ENCODE results near the gene PROM2.

Gene PROM2

DNA sequence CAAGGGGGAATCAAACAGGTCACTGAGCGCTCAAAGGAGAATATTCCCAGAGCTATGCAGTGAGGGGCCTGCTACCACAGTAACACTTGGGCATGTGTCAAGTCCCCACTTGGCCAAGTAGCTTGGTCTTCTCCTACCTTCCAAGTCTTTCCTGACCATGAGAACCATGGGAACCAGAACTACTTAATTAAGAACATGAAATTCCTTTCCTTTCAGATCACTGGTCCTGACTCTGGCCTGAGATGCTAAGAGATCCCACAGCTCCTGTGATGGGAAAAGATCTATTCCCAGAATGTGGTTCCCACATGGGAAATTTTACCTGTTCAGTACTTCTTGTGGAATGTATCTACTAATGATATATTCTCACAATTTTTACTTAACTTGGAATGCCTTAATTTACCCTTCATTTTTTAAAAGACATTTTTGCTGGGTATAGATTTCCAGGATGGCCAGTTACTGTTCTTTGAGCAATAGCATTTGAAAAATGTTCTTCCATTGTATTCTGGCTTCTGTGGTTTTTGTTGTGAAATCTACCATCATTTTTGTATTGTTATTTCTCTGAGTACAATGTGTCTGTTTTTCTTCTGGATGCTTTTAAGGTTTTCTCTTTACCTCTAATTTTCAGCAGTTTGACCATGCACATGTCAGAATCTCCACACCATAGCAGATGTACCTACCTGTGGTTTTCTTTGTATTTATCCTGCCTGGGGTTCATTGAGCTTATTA, 60.8 kb downstream of the PROM2 start:
- H3K27me3 Mint-ChIP-seq (ENCODE audit: low read depth) = peaks cover 12% of the 10 kb centered on the region
- no peak overlapping the region for H3K4me3 Mint-ChIP-seq
- no peak for TF ChIP-seq CTCF (IDR thresholded peaks at IDR 0.05; ENCODE audit: unreplicated experiment in 3 of 3)
- peaks cover 5% of the 10 kb centered on the region for H3K36me3 Mint-ChIP-seq (ENCODE audit: low read depth)
- peaks cover 22% of the 10 kb centered on the region for H3K4me1 Mint-ChIP-seq
- peaks cover 3% of the 10 kb centered on the region for H3K9me3 Mint-ChIP-seq
- H3K27ac Mint-ChIP-seq = no peak overlapping the region

GRCh38 chr2:95336406-95336805, 62.2 kb downstream of the PROM2 start:
- H3K36me3 Mint-ChIP-seq (ENCODE audit: low read depth) = peaks cover 5% of the 10 kb centered on the region
- H3K9me3 Mint-ChIP-seq = peaks cover 3% of the 10 kb centered on the region
- no peak overlapping the region for H3K4me3 Mint-ChIP-seq
- H3K27ac Mint-ChIP-seq = no peak overlapping the region
- TF ChIP-seq CTCF (IDR thresholded peaks at IDR 0.05; ENCODE audit: unreplicated experiment in 3 of 3) = no peak
- H3K4me1 Mint-ChIP-seq = peaks cover 13% of the 10 kb centered on the region
- peaks cover 12% of the 10 kb centered on the region for H3K27me3 Mint-ChIP-seq (ENCODE audit: low read depth)

DNA sequence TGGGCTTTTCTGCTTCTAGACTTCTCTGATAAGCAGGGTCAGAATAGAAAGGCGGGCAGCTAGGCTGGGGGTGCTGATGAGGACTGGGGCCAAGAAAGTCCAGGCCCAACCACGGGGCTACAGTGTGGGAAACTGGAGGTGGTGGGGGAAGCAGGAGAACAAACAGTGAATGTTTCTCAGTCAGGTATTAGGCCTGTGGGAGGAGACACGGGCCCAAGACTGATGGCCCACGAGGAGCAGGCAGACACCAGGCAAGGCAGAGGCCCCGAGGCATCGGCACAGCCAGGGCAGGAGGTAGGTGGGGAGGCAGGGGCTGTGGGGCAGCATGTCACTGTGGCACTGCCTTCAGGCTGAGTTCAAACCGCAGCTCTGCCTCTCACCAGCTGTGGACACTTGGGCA, 63.6 kb downstream of the PROM2 start:
- Mint-ChIP-seq H3K27me3 (ENCODE audit: low read depth) (peaks cover 17% of the 10 kb centered on the region), H3K9me3 (peaks cover 3% of the 10 kb centered on the region), H3K27ac (no peak overlapping the region), H3K4me1 (peaks cover 13% of the 10 kb centered on the region), H3K36me3 (ENCODE audit: low read depth) (peaks cover 5% of the 10 kb centered on the region), H3K4me3 (no peak overlapping the region)
- no peak for TF ChIP-seq CTCF (IDR thresholded peaks at IDR 0.05; ENCODE audit: unreplicated experiment in 3 of 3)
